HCT116 (cell line): ENCODE results near the gene ARIH2. TPM values are rescaled to one million over a fixed set of nuclear protein-coding genes. Genes with fewer than 3 reads are reported as not detected.
A peak's percentile ranks its signal among the peaks of the same experiment; 100 is the strongest.

ENCODE experiments used
- ATAC-seq: fragments of 200-7000 bp; cut with Tn5 transposase; 2 replicates; pipeline ENCODE4 v1.9.1; 2020; ENCODE audit warnings: mild to moderate bottlenecking, moderate library complexity
- BruUV-seq: library from RNA; stranded (reverse); fragments of 400-500 nt; replicated peaks from 2 replicates; lab custom pipeline; 2021; lab: Mats Ljungman, UMichigan
- CTCF ChIA-PET: fragments of 300-600 bp; sonication (Branson Sonifier 250); formaldehyde crosslinking; loops from one replicate; lab custom pipeline; 2021; ENCODE audit warnings: antibody characterized with exemption; lab: Charles Lee
- POLR2A ChIA-PET: fragments of 300-600, 350-600 bp; sonication (Branson Sonifier 250); formaldehyde crosslinking; loops from one replicate; lab custom pipeline; 2021; ENCODE audit warnings: antibody characterized with exemption; lab: Charles Lee
- RAD21 ChIA-PET, 2 experiments: fragments of 300-600 bp; sonication (Branson Sonifier 250); formaldehyde crosslinking; loops; one replicate each; lab custom pipeline; 2023; ENCODE audit warnings: low total read pairs in 2 of 2; ENCODE audit not compliant: uncharacterized antibody in 2 of 2, unreplicated experiment in 2 of 2, low non-redundant PET in 1 of 2; lab: Charles Lee
- DNase-seq: peaks from one replicate; pipeline ENCODE4 v3.0.0-alpha.2; 2010; ENCODE audit warnings: low read depth, low spot score
- H2AFZ ChIP-seq: fragments of 200-600 bp; shearing (Covaris generic), sonication (generic); 2 replicates; pipeline ENCODE4 v1.6.1; 2017; ENCODE audit warnings: low read depth, mixed run types, mixed read lengths, antibody characterized with exemption, low read length; ENCODE audit not compliant: poor library complexity, severe bottlenecking
- H3K27ac ChIP-seq: 2 replicates; pipeline ENCODE4 v1.5.1; 2012; ENCODE audit warnings: low read depth, low read length
- H3K27me3 ChIP-seq: fragments of 200-600 bp; sonication (generic); 2 replicates; pipeline ENCODE4 v1.6.1; 2016; ENCODE audit warnings: mixed run types, low read length, mixed read lengths; ENCODE audit not compliant: insufficient read depth
- H3K36me3 ChIP-seq, 2 experiments: fragments of 200-500 bp in 1 of 2; fragments of 200-600 bp in 1 of 2; sonication (Bioruptor generic) in 1 of 2; sonication (generic) in 1 of 2; 2 replicates each; pipeline versions ENCODE4 v1.5.1 to v1.6.1; 2014 to 2016; ENCODE audit warnings: low read length in 2 of 2, inconsistent platforms in 1 of 2, mixed read lengths in 1 of 2, mixed run types in 1 of 2; ENCODE audit not compliant: insufficient read depth in 2 of 2, control insufficient read depth in 1 of 2
- H3K4me1 ChIP-seq, 2 experiments: fragments of 200-600 bp in 1 of 2; sonication (generic) in 1 of 2; 2 replicates each; pipeline versions ENCODE4 v1.5.1 to v1.6.1; 2012 to 2017; ENCODE audit warnings: low read length in 2 of 2, inconsistent platforms in 1 of 2, mild to moderate bottlenecking in 1 of 2, mixed read lengths in 1 of 2, mixed run types in 1 of 2, moderate library complexity in 1 of 2; ENCODE audit not compliant: insufficient read depth in 2 of 2, control insufficient read depth in 1 of 2
- H3K4me2 ChIP-seq: fragments of 200-600 bp; sonication (generic); 2 replicates; pipeline ENCODE4 v1.6.1; 2017; ENCODE audit warnings: mixed run types, low read length, mixed read lengths
- H3K4me3 ChIP-seq, 2 experiments: fragments of 200-600 bp in 1 of 2; sonication (generic) in 1 of 2; replicated peaks in 1 of 2; 2 replicates each; pipeline ENCODE4 v1.5.1; 2011 to 2016; ENCODE audit warnings: low read length in 2 of 2, control low read depth in 1 of 2, low read depth in 1 of 2, mild to moderate bottlenecking in 1 of 2, mixed read lengths in 1 of 2, mixed run types in 1 of 2
- H3K79me2 ChIP-seq: fragments of 200-600 bp; sonication (generic); 2 replicates; pipeline ENCODE4 v1.6.1; 2017; ENCODE audit warnings: mild to moderate bottlenecking, mixed run types, low read length, moderate library complexity, mixed read lengths; ENCODE audit not compliant: insufficient read depth
- H3K9ac ChIP-seq: fragments of 200-600 bp; sonication (generic); 2 replicates; pipeline ENCODE4 v1.6.1; 2016; ENCODE audit warnings: low read length, mixed read lengths
- H3K9me2 ChIP-seq: fragments of 200-600 bp; sonication (generic), shearing (Covaris generic); 2 replicates; pipeline ENCODE4 v1.6.1; 2017; ENCODE audit warnings: mixed run types, mild to moderate bottlenecking, moderate library complexity; ENCODE audit not compliant: insufficient read depth
- H3K9me3 ChIP-seq, 2 experiments: fragments of 200-500 bp in 1 of 2; fragments of 200-600 bp in 1 of 2; sonication (Bioruptor generic) in 1 of 2; sonication (generic) in 1 of 2; 2 replicates each; pipeline ENCODE4 v1.6.1; 2014 to 2017; ENCODE audit warnings: low read length in 2 of 2, mixed read lengths in 2 of 2, inconsistent platforms in 1 of 2, low read depth in 1 of 2, mild to moderate bottlenecking in 1 of 2, mixed run types in 1 of 2, moderate library complexity in 1 of 2; ENCODE audit not compliant: control insufficient read depth in 1 of 2, insufficient read depth in 1 of 2
- H4K20me1 ChIP-seq: fragments of 200-600 bp; sonication (generic), shearing (Covaris generic); 2 replicates; pipeline ENCODE4 v1.6.1; 2017; ENCODE audit warnings: mixed run types, mild to moderate bottlenecking, moderate library complexity; ENCODE audit not compliant: insufficient read depth
- CBX3 ChIP-seq: IDR thresholded peaks from 2 replicates; pipeline ENCODE4 v1.6.1; 2012; ENCODE audit warnings: low read depth
- POLR2A ChIP-seq: IDR thresholded peaks from 2 replicates; pipeline ENCODE4 v1.7.0; 2011; ENCODE audit warnings: borderline replicate concordance; ENCODE audit not compliant: insufficient read depth, insufficient read length; ENCODE audit errors: extremely low read depth
- POLR2AphosphoS5 ChIP-seq: IDR thresholded peaks from 2 replicates; pipeline ENCODE4 v1.6.1; 2011; ENCODE audit warnings: mild to moderate bottlenecking, low read depth, low read length, moderate library complexity
- YY1 ChIP-seq: IDR thresholded peaks from 2 replicates; pipeline ENCODE4 v1.6.1; 2011; ENCODE audit warnings: low read length, low read depth, moderate library complexity, mild to moderate bottlenecking; ENCODE audit not compliant: insufficient replicate concordance; ENCODE audit errors: extremely low read depth
- ZFX ChIP-seq: fragments of 450-650 bp; IDR thresholded peaks from 2 replicates; pipeline ENCODE4 v1.6.1; 2017
- intact Hi-C: fragments of 100-400 bp; cut with micrococcal nuclease; formaldehyde crosslinking; loops from 2 replicates; pipeline ENCODE4 v1.10.0; 2022
- total RNA-seq: library from RNA; stranded (reverse); gene quantifications from one replicate; pipeline ENCODE4 v1.2.1, GENCODE V29; 2021; ENCODE audit not compliant: unreplicated experiment
- TF ChIP-seq, protein P1 (sequence below): IDR thresholded peaks from 2 replicates; pipeline ENCODE4 v1.6.1; 2011; ENCODE audit warnings: mild to moderate bottlenecking, low read length, moderate library complexity; ENCODE audit not compliant: insufficient replicate concordance; ENCODE audit errors: extremely low read depth

The ARIH2 gene
- total RNA-seq, 1 experiment from 2014 or later, result 105 TPM

DNA sequence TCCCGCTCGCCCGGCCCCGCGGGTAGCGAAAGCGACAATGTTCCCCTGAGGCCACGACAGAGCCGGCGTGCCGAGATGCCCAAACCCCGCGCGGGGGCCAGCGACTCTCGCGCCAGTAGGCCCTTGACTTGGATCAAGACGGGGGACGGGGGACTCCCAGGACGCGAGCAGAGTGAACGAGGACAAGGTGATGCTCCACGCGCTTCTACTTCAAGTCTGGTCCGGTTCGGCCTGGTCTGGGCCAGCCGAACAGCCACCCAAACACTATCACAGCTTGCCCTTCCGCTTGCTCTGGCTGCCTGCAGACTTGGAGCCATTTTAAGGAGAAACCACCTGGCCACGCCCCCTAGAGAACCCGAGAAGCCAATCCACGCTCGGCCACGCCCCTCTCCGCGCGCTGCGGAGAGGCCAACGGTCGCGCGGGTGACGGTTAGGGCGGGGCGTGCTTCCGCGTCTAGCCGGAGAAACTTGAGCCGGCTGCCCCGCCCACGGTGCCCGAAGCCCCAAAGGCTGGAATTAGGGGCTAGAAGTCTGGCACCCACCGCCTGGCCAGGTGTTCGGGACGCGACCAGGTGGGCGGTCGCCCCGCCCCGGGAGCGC is 102.7 kb downstream of the ARIH2 start:
- ATAC-seq, result peak; percentile 60
- no peaks in the 10 kb centered on the region for H3K9me2 ChIP-seq
- BruUV-seq, result no TSS peak
- peaks cover 70% of the 10 kb centered on the region for H3K79me2 ChIP-seq
- RAD21 ChIA-PET, result interaction anchor here in 1 of 2 experiments (0.7 kb wide), 1 partner anchor 337 kb away, joined by 3 read pairs; no protein-coding TSS in a partner anchor
- POLR2A ChIA-PET, result interaction anchor here (0.6 to 5.3 kb wide), 15 partner anchors 8 to 933 kb away, joined by 3 to 52 read pairs (median 5); partner anchors contain the start of genes IMPDH2, P4HTM, PFKFB4 and QRICH1
- peak overlapping the region; percentile 99 for H3K9ac ChIP-seq
- peaks cover 14 to 33% of the 10 kb centered on the region in 2 experiments; a peak in 3 of 4 replicates for H3K36me3 ChIP-seq
- H3K4me3 ChIP-seq, result peak overlapping the region; percentile 80 to 98
- no peaks in the 10 kb centered on the region; the same call in 1 of the 2 replicates for H4K20me1 ChIP-seq
- CTCF ChIA-PET, result interaction anchor here (0.7 to 3.5 kb wide), 8 partner anchors 13 to 620 kb away, joined by 3 to 29 read pairs (median 6); partner anchors contain the start of genes P4HTM, QRICH1 and WDR6
- no peaks in the 10 kb centered on the region for H3K27me3 ChIP-seq
- no peak overlapping the region for H2AFZ ChIP-seq
- peak overlapping the region; percentile 90 for H3K4me2 ChIP-seq
- H3K4me1 ChIP-seq, result peaks cover 20 to 69% of the 10 kb centered on the region in 2 experiments
- no peaks in the 10 kb centered on the region for H3K9me3 ChIP-seq
- peak overlapping the region; percentile 99 for H3K27ac ChIP-seq
- intact Hi-C loops, result loop anchor here (1.0 to 2.0 kb wide), 2 partner anchors 33 to 73 kb away; partner anchors contain the start of gene QRICH1
- TF ChIP-seq POLR2A, result peak; percentile 100
- TF ChIP-seq, protein P1, sequence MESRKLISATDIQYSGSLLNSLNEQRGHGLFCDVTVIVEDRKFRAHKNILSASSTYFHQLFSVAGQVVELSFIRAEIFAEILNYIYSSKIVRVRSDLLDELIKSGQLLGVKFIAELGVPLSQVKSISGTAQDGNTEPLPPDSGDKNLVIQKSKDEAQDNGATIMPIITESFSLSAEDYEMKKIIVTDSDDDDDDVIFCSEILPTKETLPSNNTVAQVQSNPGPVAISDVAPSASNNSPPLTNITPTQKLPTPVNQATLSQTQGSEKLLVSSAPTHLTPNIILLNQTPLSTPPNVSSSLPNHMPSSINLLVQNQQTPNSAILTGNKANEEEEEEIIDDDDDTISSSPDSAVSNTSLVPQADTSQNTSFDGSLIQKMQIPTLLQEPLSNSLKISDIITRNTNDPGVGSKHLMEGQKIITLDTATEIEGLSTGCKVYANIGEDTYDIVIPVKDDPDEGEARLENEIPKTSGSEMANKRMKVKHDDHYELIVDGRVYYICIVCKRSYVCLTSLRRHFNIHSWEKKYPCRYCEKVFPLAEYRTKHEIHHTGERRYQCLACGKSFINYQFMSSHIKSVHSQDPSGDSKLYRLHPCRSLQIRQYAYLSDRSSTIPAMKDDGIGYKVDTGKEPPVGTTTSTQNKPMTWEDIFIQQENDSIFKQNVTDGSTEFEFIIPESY, result peak; percentile 74
- peak; percentile 97 for TF ChIP-seq ZFX
- TF ChIP-seq CBX3, result no peak
- peak; percentile 75 for TF ChIP-seq YY1
- TF ChIP-seq POLR2AphosphoS5, result peak; percentile 100
- TF ChIP-seq, all 23 proteins: peak for 5
- DNase-seq, result peak; percentile 96
